AG09309 (cell line): ENCODE data around the gene FAM227B.

ENCODE experiments used
- DNase-seq: peaks from one replicate; pipeline ENCODE4 v3.0.0-alpha.2; 2010; ENCODE audit warnings: low read depth
- H3K4me3 ChIP-seq: 2 replicates; pipeline ENCODE4 v1.5.1; 2011; ENCODE audit warnings: mild to moderate bottlenecking, low read depth, low read length, moderate library complexity; ENCODE audit not compliant: control insufficient read depth
- TF ChIP-seq, protein P1 (sequence below): IDR thresholded peaks from 2 replicates; pipeline ENCODE4 v1.5.1; 2011; ENCODE audit warnings: mild to moderate bottlenecking, low read depth, low read length, inconsistent platforms; ENCODE audit not compliant: insufficient read depth, control insufficient read depth; ENCODE audit errors: missing control alignments

FAM227B gene

DNA sequence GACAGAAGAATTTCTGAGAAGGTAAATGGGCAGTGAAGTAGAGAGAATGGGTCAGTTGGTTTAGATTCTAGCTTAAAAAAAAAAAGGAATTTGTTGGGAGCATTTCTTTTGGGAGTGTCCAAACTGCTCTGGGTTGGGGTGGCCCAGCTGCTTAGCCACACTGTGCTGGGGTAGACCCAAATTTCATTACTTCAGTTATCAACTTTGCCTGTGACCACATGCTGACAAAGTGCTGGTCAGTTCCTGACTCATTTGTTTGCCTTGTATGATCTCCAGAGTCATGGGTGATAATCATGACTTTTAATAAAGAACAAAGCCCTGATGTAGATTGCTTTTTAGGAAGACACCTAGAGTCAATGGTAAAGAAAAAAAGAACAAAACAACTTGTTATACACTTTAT lies 319.1 kb downstream of the FAM227B start:
- DNase-seq: no peak

DNA sequence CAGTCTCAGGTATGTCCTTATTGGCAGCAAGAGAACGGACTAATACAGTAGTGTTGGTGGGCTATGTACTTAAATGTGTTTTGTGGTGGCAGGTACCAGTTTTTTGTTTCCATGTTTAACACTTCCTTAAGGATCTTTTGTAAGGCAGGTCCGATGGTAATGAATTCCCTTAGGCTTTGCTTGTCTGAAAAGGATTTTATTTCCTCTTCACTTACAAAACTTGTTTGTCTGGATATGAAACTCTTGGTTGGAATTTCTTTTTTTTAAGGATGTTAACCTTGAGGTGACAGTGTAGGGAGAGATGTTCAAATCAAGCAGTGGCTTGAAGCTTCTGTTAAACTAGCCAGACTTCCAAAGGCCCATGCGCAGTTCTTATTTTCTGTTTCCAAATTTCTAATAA lies 319.8 kb downstream of the FAM227B start:
- TF ChIP-seq, protein P1, sequence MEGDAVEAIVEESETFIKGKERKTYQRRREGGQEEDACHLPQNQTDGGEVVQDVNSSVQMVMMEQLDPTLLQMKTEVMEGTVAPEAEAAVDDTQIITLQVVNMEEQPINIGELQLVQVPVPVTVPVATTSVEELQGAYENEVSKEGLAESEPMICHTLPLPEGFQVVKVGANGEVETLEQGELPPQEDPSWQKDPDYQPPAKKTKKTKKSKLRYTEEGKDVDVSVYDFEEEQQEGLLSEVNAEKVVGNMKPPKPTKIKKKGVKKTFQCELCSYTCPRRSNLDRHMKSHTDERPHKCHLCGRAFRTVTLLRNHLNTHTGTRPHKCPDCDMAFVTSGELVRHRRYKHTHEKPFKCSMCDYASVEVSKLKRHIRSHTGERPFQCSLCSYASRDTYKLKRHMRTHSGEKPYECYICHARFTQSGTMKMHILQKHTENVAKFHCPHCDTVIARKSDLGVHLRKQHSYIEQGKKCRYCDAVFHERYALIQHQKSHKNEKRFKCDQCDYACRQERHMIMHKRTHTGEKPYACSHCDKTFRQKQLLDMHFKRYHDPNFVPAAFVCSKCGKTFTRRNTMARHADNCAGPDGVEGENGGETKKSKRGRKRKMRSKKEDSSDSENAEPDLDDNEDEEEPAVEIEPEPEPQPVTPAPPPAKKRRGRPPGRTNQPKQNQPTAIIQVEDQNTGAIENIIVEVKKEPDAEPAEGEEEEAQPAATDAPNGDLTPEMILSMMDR: no peak
- no peak for DNase-seq
- H3K4me3 ChIP-seq: no peak overlapping the region

More for the DNA sequence above, 319.1 kb downstream of the FAM227B start:
- TF ChIP-seq, protein P1: no peak
- no peak overlapping the region for H3K4me3 ChIP-seq

- no peak for DNase-seq
- TF ChIP-seq, protein P1: no peak
- H3K4me3 ChIP-seq: no peak overlapping the region
These were observed 323.0 kb downstream of the FAM227B start for GRCh38 chr15:49297584-49297983.

DNA sequence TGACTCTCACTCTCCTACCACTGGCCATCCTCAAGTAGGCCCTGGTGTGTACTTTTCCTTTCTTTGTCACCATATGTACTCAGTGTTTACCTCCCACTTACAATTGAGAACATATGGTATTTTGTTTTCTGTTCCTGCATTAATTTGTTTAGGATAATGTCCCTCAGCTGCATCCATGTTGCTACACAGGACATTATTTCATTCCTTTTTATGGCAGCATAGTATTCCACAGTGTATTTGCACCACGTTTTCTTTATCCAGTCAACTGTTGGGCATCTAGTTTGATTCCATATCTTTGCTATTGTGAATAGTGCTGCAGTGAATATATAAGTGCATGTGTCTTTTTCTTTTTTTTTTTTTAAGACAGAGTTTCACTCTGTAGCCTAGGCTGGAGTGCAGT lies 324.4 kb downstream of the FAM227B start:
- H3K4me3 ChIP-seq: no peak overlapping the region
- TF ChIP-seq, protein P1: no peak
- DNase-seq: no peak

- no peak overlapping the region for H3K4me3 ChIP-seq
- TF ChIP-seq, protein P1: no peak
- DNase-seq: no peak
These were observed 326.7 kb downstream of the FAM227B start for GRCh38 chr15:49293941-49294340.

DNA sequence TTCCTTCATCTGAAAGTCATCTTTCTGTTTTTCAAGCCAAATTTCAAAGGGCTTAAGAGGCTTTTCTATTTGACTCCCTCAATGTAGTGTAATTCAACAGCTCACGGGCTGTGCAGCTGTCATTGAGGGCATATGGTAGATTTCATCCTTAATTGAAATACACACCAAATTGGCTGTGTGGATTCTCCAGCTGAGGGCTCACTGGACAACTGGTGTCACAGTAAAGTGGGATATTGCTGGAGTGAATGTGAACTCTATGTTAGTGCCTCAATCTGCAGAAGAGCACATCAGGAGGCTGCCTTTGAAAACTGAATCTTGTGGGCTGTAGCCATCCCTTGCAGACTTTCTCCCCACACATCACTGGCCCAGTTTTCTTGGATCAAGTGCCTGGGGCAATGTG lies 330.4 kb downstream of the FAM227B start:
- H3K4me3 ChIP-seq: no peak overlapping the region
- TF ChIP-seq, protein P1: no peak
- DNase-seq: no peak

GRCh38 chr15:49288391-49288790 lies 332.2 kb downstream of the FAM227B start:
- TF ChIP-seq, protein P1: no peak
- DNase-seq: no peak
- H3K4me3 ChIP-seq: no peak overlapping the region
